GM19468 (cell line): ENCODE measurements around the gene CAST.
"Not testable (repeated sequence)": the region's sequence is repeated elsewhere in the genome, so short reads cannot be mapped to it uniquely, and the experiment has no call there.

Experiments
- ATAC-seq: cut with Tn5 transposase; IDR thresholded peaks from one replicate; pipeline ENCODE4 v1.9.1; 2021; ENCODE audit warnings: mild to moderate bottlenecking, moderate library complexity, moderate number of reproducible peaks; ENCODE audit not compliant: unreplicated experiment; ENCODE audit errors: extremely low read depth

Gene CAST

GRCh38 chr5:96661855-96662724, at the start of gene CAST:
CAST (plus strand) TSS chr5:96662376; CDS start chr5:96662423, 47 bp downstream.
- peak; percentile 34 for ATAC-seq

GRCh38 chr5:96614110-96614691, 48.0 kb upstream of the CAST start:
- no peak for ATAC-seq

GRCh38 chr5:96615223-96615622, 47.0 kb upstream of the CAST start:
- no peak for ATAC-seq

- ATAC-seq, result no peak
These were observed 45.4 kb upstream of the CAST start for GRCh38 chr5:96616801-96617200.

GRCh38 chr5:96618311-96619016, 43.7 kb upstream of the CAST start:
- ATAC-seq, result not testable (repeated sequence)

GRCh38 chr5:96619946-96620345, 42.2 kb upstream of the CAST start:
- ATAC-seq, result no peak

- ATAC-seq, result no peak
These were observed 37.6 kb upstream of the CAST start for GRCh38 chr5:96624596-96624995.

GRCh38 chr5:96625365-96625764, 36.8 kb upstream of the CAST start:
- ATAC-seq, result no peak

- no peak for ATAC-seq
These were observed 35.2 kb upstream of the CAST start for GRCh38 chr5:96626956-96627355.

GRCh38 chr5:96627792-96628398, 34.3 kb upstream of the CAST start:
- ATAC-seq, result no peak

- no peak for ATAC-seq
These were observed 33.8 kb upstream of the CAST start for GRCh38 chr5:96628406-96628805.

GRCh38 chr5:96629774-96630173, 32.4 kb upstream of the CAST start:
- no peak for ATAC-seq

- no peak for ATAC-seq
These were observed 28.4 kb upstream of the CAST start for GRCh38 chr5:96633820-96634219.

- no peak for ATAC-seq
These were observed 27.3 kb upstream of the CAST start for GRCh38 chr5:96634881-96635280.

GRCh38 chr5:96636046-96636445, 26.1 kb upstream of the CAST start:
- no peak for ATAC-seq

GRCh38 chr5:96636594-96636993, 25.6 kb upstream of the CAST start:
- ATAC-seq, result no peak

GRCh38 chr5:96637196-96637595, 25.0 kb upstream of the CAST start:
- ATAC-seq, result no peak

- ATAC-seq, result no peak
These were observed 23.6 kb upstream of the CAST start for GRCh38 chr5:96638561-96638960.

GRCh38 chr5:96640696-96641095, 21.5 kb upstream of the CAST start:
- no peak for ATAC-seq

- no peak for ATAC-seq
These were observed 20.6 kb upstream of the CAST start for GRCh38 chr5:96641368-96642280.
